ENCODE results near the gene UGP2.

DNA sequence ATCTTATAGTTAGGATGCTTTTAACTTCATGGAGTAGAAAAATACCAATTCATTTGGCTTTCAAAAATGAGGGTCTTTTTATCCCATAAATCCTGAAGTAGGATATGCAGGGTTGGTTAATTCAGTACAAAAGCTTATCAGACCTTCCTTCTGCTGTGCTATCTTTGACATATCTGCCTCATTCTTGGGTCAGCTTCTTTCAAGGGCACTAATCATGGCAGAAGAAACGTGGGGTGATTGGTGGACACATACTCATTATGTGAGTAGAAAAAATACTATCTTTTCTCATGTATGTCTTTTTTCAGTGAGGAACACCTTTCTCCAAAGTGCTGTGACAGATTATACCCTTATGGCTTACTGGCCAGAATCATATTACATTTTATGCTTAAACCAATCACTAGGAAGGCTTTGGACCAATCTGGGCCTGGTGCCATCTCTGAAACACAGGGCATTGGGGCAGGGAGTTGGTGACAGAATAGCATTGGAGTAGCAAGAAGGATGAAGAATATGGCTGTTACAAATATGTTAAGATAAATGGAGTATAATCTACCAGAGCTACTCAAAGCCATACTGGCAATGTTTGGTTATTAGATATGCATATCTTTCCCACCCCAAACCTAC is 10.1 kb downstream of the UGP2 start:
- TF ChIP-seq CTCF (IDR thresholded peaks at IDR 0.05; ENCODE audit: low read depth, low read length) (no peak), POLR2A (IDR thresholded peaks at IDR 0.05; ENCODE audit: extremely low read depth, insufficient read length) (no peak)
